Measurements from ENCODE around the gene SP8. TPM values are rescaled to one million over a fixed set of nuclear protein-coding genes. Genes with fewer than 3 reads are reported as not detected.

SP8 gene
- total RNA-seq, 1 experiment from 2014 or later = 0.76 TPM

DNA sequence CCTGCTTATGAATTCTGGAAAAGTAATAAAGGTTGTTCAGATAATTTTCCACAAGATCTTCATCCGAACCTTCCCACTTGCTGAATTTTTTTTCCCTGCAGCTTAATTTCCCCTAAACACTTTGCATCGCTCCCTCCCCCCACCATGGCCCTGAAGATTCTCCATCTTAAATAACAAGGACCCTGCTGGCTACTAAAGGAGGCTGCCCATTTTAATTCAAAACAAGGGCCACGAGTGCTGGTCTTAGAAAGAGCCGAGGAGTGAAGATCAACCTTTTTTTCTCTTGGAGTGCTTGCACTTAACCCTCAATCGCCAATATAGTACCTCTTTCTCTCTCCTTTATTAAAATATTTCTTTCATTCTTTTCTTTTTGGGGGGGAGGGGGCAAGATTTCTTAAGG is 9.2 kb upstream of the SP8 start (continued):
- TF ChIP-seq, protein P1, sequence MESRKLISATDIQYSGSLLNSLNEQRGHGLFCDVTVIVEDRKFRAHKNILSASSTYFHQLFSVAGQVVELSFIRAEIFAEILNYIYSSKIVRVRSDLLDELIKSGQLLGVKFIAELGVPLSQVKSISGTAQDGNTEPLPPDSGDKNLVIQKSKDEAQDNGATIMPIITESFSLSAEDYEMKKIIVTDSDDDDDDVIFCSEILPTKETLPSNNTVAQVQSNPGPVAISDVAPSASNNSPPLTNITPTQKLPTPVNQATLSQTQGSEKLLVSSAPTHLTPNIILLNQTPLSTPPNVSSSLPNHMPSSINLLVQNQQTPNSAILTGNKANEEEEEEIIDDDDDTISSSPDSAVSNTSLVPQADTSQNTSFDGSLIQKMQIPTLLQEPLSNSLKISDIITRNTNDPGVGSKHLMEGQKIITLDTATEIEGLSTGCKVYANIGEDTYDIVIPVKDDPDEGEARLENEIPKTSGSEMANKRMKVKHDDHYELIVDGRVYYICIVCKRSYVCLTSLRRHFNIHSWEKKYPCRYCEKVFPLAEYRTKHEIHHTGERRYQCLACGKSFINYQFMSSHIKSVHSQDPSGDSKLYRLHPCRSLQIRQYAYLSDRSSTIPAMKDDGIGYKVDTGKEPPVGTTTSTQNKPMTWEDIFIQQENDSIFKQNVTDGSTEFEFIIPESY (IDR thresholded peaks at IDR 0.05; ENCODE audit: extremely low read depth, insufficient replicate concordance, low read length) = no peak
- TF ChIP-seq ZNF274 (IDR thresholded peaks at IDR 0.05; ENCODE audit: low read depth, low read length) = no peak
- TF ChIP-seq CBX3 (IDR thresholded peaks at IDR 0.05; ENCODE audit: low read depth) = no peak
- TF ChIP-seq FOSL1 (IDR thresholded peaks at IDR 0.05; ENCODE audit: low read depth) = no peak
- no peak for TF ChIP-seq SP1 (IDR thresholded peaks at IDR 0.05; ENCODE audit: low read depth)
- TF ChIP-seq SIN3A (IDR thresholded peaks at IDR 0.05; ENCODE audit: low read depth) = no peak
- no peak for TF ChIP-seq JUND (IDR thresholded peaks at IDR 0.05)

DNA sequence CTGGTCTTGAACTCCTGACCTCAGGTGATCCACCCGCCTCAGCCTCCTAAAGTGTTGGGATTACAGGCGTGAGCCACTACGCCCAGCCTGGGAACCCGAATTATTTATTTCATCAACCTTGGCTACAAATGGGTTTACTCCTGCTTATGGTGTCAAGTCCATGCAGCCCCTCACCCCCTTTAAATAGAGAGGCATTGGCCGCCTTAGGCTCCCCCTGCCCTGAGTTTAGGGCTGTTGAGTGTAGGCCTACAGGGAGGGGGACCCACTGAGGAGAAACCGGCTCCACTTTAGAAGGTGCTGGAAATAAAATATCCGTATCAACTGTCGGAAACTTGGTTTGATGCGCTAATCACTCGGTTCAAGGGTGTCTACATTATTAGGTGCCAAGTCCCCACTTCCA is 8.7 kb upstream of the SP8 start:
- Histone ChIP-seq H3K4me1 (ENCODE audit: control insufficient read depth in 1 of 2, insufficient read depth in 2 of 2, low read length in 2 of 2) (peaks cover 0 to 13% of the 10 kb centered on the region in 2 experiments; a peak in 3 of 4 replicates), H3K27me3 (ENCODE audit: insufficient read depth, low read length) (peaks cover 7% of the 10 kb centered on the region; the same call in 1 of the 2 replicates), H3K27ac (ENCODE audit: low read depth, low read length) (no peak overlapping the region), H3K9ac (ENCODE audit: low read length) (no peak overlapping the region), H3K9me3 (ENCODE audit: control insufficient read depth in 1 of 2, insufficient read depth in 1 of 2, low read depth in 1 of 2, low read length in 2 of 2) (no peaks in the 10 kb centered on the region), H4K20me1 (ENCODE audit: insufficient read depth) (no peaks in the 10 kb centered on the region), H3K9me2 (ENCODE audit: insufficient read depth) (no peaks in the 10 kb centered on the region), H3K4me3 (replicated peaks in 1 of 2; ENCODE audit: low read depth in 1 of 2, low read length in 2 of 2) (no peak overlapping the region), H3K36me3 (ENCODE audit: control insufficient read depth in 1 of 2, insufficient read depth in 2 of 2, low read length in 2 of 2) (no peaks in the 10 kb centered on the region), H3K4me2 (ENCODE audit: low read length) (no peak overlapping the region), H2AFZ (ENCODE audit: low read depth, low read length, poor library complexity, severe bottlenecking) (no peak overlapping the region), H3K79me2 (ENCODE audit: insufficient read depth, low read length) (no peaks in the 10 kb centered on the region)
- ChIA-PET POLR2A (no interaction called here), RAD21 (ENCODE audit: low non-redundant PET in 1 of 2, low total read pairs in 2 of 2, uncharacterized antibody in 2 of 2, unreplicated experiment in 2 of 2) (no interaction called here), CTCF (no interaction called here)
- TF ChIP-seq MAX (IDR thresholded peaks at IDR 0.05) (no peak), EGR1 (IDR thresholded peaks at IDR 0.05; ENCODE audit: low read depth) (no peak), ZNF274 (IDR thresholded peaks at IDR 0.05; ENCODE audit: low read depth, low read length) (no peak), SIN3A (IDR thresholded peaks at IDR 0.05; ENCODE audit: low read depth) (no peak), POLR2A (IDR thresholded peaks at IDR 0.05; ENCODE audit: borderline replicate concordance, extremely low read depth, insufficient read depth, insufficient read length) (no peak), CEBPB (IDR thresholded peaks at IDR 0.05; ENCODE audit: low read depth) (no peak)
- ATAC-seq (no peak), DNase-seq (ENCODE audit: low read depth, low spot score) (no peak)
- intact Hi-C loops (cut with micrococcal nuclease) = no loop called here
- BruUV-seq (replicated peaks) = no TSS peak

All from HCT116 (cell line).